Type B pancreatic cell (in vitro differentiated cells): Measurements from ENCODE around the gene GLG1. TPM values are rescaled to one million over a fixed set of nuclear protein-coding genes. Genes with fewer than 3 reads are reported as not detected.

ENCODE experiments used
- DNase-seq: peaks from one replicate; pipeline ENCODE4 v3.0.0; 2021; ENCODE audit warnings: mixed read lengths; ENCODE audit not compliant: unreplicated experiment; ENCODE audit errors: extremely low spot score
- H3K27ac Mint-ChIP-seq: 2 replicates; pipeline ENCODE4 v1.8.0; 2021; ENCODE audit warnings: mild to moderate bottlenecking, mixed read lengths
- H3K27me3 Mint-ChIP-seq: 2 replicates; pipeline ENCODE4 v1.8.0; 2021; ENCODE audit warnings: mixed read lengths
- H3K36me3 Mint-ChIP-seq: 2 replicates; pipeline ENCODE4 v1.8.0; 2021; ENCODE audit warnings: mixed read lengths
- H3K4me1 Mint-ChIP-seq: one replicate; pipeline ENCODE4 v1.8.0; 2021; ENCODE audit warnings: mixed read lengths; ENCODE audit not compliant: unreplicated experiment
- H3K4me3 Mint-ChIP-seq: 2 replicates; pipeline ENCODE4 v1.8.0; 2021; ENCODE audit warnings: mild to moderate bottlenecking, mixed read lengths
- H3K9me3 Mint-ChIP-seq: 2 replicates; pipeline ENCODE4 v1.8.0; 2021; ENCODE audit warnings: mixed read lengths
- CTCF ChIP-seq: fragments of 200-600 bp; sonication (generic); conservative IDR thresholded peaks from 2 replicates; pipeline ENCODE4 v1.5.0; 2021; ENCODE audit warnings: antibody characterized with exemption, mild to moderate bottlenecking
- total RNA-seq: library from RNA; stranded (reverse); gene quantifications from 2 replicates; pipeline ENCODE4 v1.2.1, GENCODE V29; 2021; ENCODE audit warnings: low replicate concordance

The GLG1 gene
- total RNA-seq, 1 donor from 2014 or later: 144 TPM

- no peaks in the 10 kb centered on the region for H3K4me1 Mint-ChIP-seq
- H3K27ac Mint-ChIP-seq: no peak overlapping the region
- H3K4me3 Mint-ChIP-seq: no peak overlapping the region
- H3K27me3 Mint-ChIP-seq: no peaks in the 10 kb centered on the region
- H3K9me3 Mint-ChIP-seq: no peaks in the 10 kb centered on the region
- H3K36me3 Mint-ChIP-seq: peaks cover 32% of the 10 kb centered on the region
- TF ChIP-seq CTCF: peak; percentile 42
- no peak for DNase-seq
These were observed 136.9 kb downstream of the GLG1 start for GRCh38 chr16:74469946-74470478.

GRCh38 chr16:74468807-74469525 is 137.9 kb downstream of the GLG1 start:
- TF ChIP-seq CTCF: no peak
- no peak overlapping the region for H3K27ac Mint-ChIP-seq
- no peak for DNase-seq
- H3K4me3 Mint-ChIP-seq: no peak overlapping the region
- H3K9me3 Mint-ChIP-seq: no peaks in the 10 kb centered on the region
- H3K27me3 Mint-ChIP-seq: no peaks in the 10 kb centered on the region
- H3K36me3 Mint-ChIP-seq: peaks cover 31% of the 10 kb centered on the region
- H3K4me1 Mint-ChIP-seq: no peaks in the 10 kb centered on the region

GRCh38 chr16:74466872-74467271 is 140.0 kb downstream of the GLG1 start:
- DNase-seq: no peak
- no peak overlapping the region for H3K27ac Mint-ChIP-seq
- H3K4me1 Mint-ChIP-seq: no peaks in the 10 kb centered on the region
- H3K4me3 Mint-ChIP-seq: no peak overlapping the region
- no peak for TF ChIP-seq CTCF
- no peaks in the 10 kb centered on the region for H3K27me3 Mint-ChIP-seq
- H3K9me3 Mint-ChIP-seq: no peaks in the 10 kb centered on the region
- peaks cover 35% of the 10 kb centered on the region for H3K36me3 Mint-ChIP-seq

- Mint-ChIP-seq H3K4me3 (no peak overlapping the region), H3K27me3 (no peaks in the 10 kb centered on the region), H3K36me3 (peaks cover 36% of the 10 kb centered on the region), H3K27ac (no peak overlapping the region), H3K4me1 (no peaks in the 10 kb centered on the region), H3K9me3 (no peaks in the 10 kb centered on the region)
- no peak for DNase-seq
- TF ChIP-seq CTCF: no peak
These were observed 140.8 kb downstream of the GLG1 start for GRCh38 chr16:74465851-74466685.

- H3K36me3 Mint-ChIP-seq: peaks cover 36% of the 10 kb centered on the region
- no peaks in the 10 kb centered on the region for H3K4me1 Mint-ChIP-seq
- H3K27ac Mint-ChIP-seq: no peak overlapping the region
These were observed 141.6 kb downstream of the GLG1 start for GRCh38 chr16:74465281-74465680.

More at GRCh38 chr16:74465281-74465680, 141.6 kb downstream of the GLG1 start:
- DNase-seq: no peak
- TF ChIP-seq CTCF: no peak
- Mint-ChIP-seq H3K9me3 (no peaks in the 10 kb centered on the region), H3K27me3 (no peaks in the 10 kb centered on the region), H3K4me3 (no peak overlapping the region)
